Naive thymus-derived CD4-positive, alpha-beta T cell (primary cell): ENCODE results near the gene NR5A1. TPM values are rescaled to one million over a fixed set of nuclear protein-coding genes. Genes with fewer than 3 reads are reported as not detected.

Experiments used
- ATAC-seq: fragments of 150-1000 bp; cut with Tn5 transposase; 2 replicates; pipeline ENCODE4 v1.10.0; 2021; ENCODE audit warnings: mild to moderate bottlenecking, moderate library complexity
- CTCF ChIA-PET: fragments of 350-600 bp; sonication (Branson Sonifier 250); formaldehyde crosslinking; loops from one replicate; lab custom pipeline; 2021; ENCODE audit warnings: antibody characterized with exemption; lab: Charles Lee
- POLR2A ChIA-PET: fragments of 350-600 bp; sonication (Branson Sonifier 250); formaldehyde crosslinking; loops from one replicate; lab custom pipeline; 2021; ENCODE audit warnings: antibody characterized with exemption, inconsistent platforms; lab: Charles Lee
- DNase-seq, 9 donors: peaks; one replicate each; pipeline versions ENCODE4 v3.0.0 to v3.0.0-alpha.2; 2020 to 2022; ENCODE audit warnings: mixed read lengths in 1 of 9
- H3K27ac ChIP-seq: one replicate; pipeline ENCODE4 v1.7.0; 2013; ENCODE audit warnings: mild to moderate bottlenecking, low read depth, low read length, moderate library complexity
- H3K27me3 ChIP-seq, 2 donors: one replicate each; pipeline ENCODE4 v1.7.0; 2013; ENCODE audit warnings: low read length in 2 of 2, mild to moderate bottlenecking in 2 of 2, moderate library complexity in 2 of 2; ENCODE audit not compliant: control insufficient read depth in 2 of 2, insufficient read depth in 2 of 2
- H3K36me3 ChIP-seq, 3 experiments: 1 replicate in 2 of 3; 2 replicates in 1 of 3; pipeline ENCODE4 v1.7.0; 2013; ENCODE audit warnings: low read length in 3 of 3, mild to moderate bottlenecking in 3 of 3, moderate library complexity in 1 of 3; ENCODE audit not compliant: insufficient read depth in 3 of 3, control insufficient read depth in 2 of 3
- H3K4me1 ChIP-seq, 2 donors: one replicate each; pipeline ENCODE4 v1.7.0; 2013; ENCODE audit warnings: low read length in 2 of 2, mild to moderate bottlenecking in 2 of 2, moderate library complexity in 1 of 2; ENCODE audit not compliant: control insufficient read depth in 2 of 2, insufficient read depth in 2 of 2
- H3K4me3 ChIP-seq: 2 replicates; pipeline ENCODE4 v1.7.0; 2013; ENCODE audit warnings: mild to moderate bottlenecking, low read length
- H3K9me3 ChIP-seq, 3 experiments: 1 replicate in 2 of 3; 2 replicates in 1 of 3; pipeline ENCODE4 v1.7.0; 2013; ENCODE audit warnings: low read length in 3 of 3; ENCODE audit not compliant: control insufficient read depth in 2 of 3
- H3K27ac Mint-ChIP-seq, 9 donors: one replicate each; pipeline ENCODE4 v1.8.0; 2020 to 2022; ENCODE audit warnings: mixed read lengths in 9 of 9, mild to moderate bottlenecking in 8 of 9, moderate library complexity in 5 of 9, inconsistent platforms in 2 of 9
- H3K27me3 Mint-ChIP-seq, 5 donors: one replicate each; pipeline ENCODE4 v1.8.0; 2021 to 2022; ENCODE audit warnings: mixed read lengths in 5 of 5, mild to moderate bottlenecking in 1 of 5
- H3K36me3 Mint-ChIP-seq, 5 donors: one replicate each; pipeline ENCODE4 v1.8.0; 2020 to 2022; ENCODE audit warnings: mixed read lengths in 5 of 5, mild to moderate bottlenecking in 3 of 5, inconsistent platforms in 1 of 5
- H3K4me1 Mint-ChIP-seq, 7 donors: one replicate each; pipeline ENCODE4 v1.8.0; 2020 to 2022; ENCODE audit warnings: mixed read lengths in 7 of 7, mild to moderate bottlenecking in 3 of 7, inconsistent platforms in 1 of 7
- H3K4me3 Mint-ChIP-seq, 10 donors: one replicate each; pipeline ENCODE4 v1.8.0; 2020 to 2022; ENCODE audit warnings: mild to moderate bottlenecking in 10 of 10, mixed read lengths in 10 of 10, moderate library complexity in 6 of 10, inconsistent platforms in 2 of 10
- H3K9me3 Mint-ChIP-seq, 11 donors: one replicate each; pipeline ENCODE4 v1.8.0; 2020 to 2022; ENCODE audit warnings: mixed read lengths in 11 of 11, mild to moderate bottlenecking in 4 of 11, inconsistent platforms in 1 of 11, moderate library complexity in 1 of 11
- intact Hi-C, 2 donors: fragments of 100-400 bp; cut with micrococcal nuclease; formaldehyde crosslinking; loops; one replicate each; pipeline ENCODE4 v1.15.1; 2023
- polyA plus RNA-seq, 2 donors: library from polyadenylated mRNA; unstranded; fragments of 300-500 nt; fragmentation: Illumina TruSeq; gene quantifications; one replicate each; pipeline ENCODE4 v1.2.3, GENCODE V29; 2021
- total RNA-seq, 6 experiments: library from RNA in 5 of 6; stranded (reverse) in 5 of 6; gene quantifications; 1 replicate in 5 of 6; 2 replicates in 1 of 6; pipeline ENCODE4 v1.2.3 and lab custom pipeline; 2021 to 2026

The NR5A1 gene
- total and polyA plus RNA-seq, 7 experiments from 2014 or later = 0.11 TPM; not detected in 6

DNA sequence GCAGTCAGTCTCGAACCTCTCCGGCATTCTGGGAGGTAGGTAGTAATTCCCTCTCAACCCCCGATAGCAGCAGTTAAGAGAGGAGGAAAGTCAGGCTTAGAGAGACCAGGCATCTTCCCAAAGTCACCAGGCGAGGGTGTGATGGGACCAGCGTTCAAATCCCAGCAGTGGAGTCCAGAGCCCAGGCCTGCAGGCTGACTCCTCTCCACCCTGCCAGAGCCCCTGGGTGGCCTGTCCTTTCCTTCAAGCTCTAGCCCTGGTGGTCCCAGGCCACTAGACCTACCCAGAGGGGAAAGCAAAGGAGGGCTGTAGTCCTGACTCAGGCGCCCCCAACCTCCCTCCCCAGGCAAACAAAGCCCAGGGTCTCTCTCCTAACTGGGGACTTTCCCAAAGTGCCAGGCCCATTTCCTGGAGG is 4.2 kb upstream of the NR5A1 start:
- no peaks in the 10 kb centered on the region for H3K4me1 ChIP-seq
- ChIA-PET CTCF (no interaction called here), POLR2A (no interaction called here)
- no peaks in the 10 kb centered on the region for H3K27me3 ChIP-seq
- H3K4me3 ChIP-seq = no peak overlapping the region
- H3K9me3 ChIP-seq = no peaks in the 10 kb centered on the region
- no peak overlapping the region for H3K27ac ChIP-seq
- Mint-ChIP-seq H3K4me3 (no peak overlapping the region), H3K9me3 (peaks cover 0 to 1% (median 0%) of the 10 kb centered on the region in 11 donors), H3K27me3 (peaks cover 0 to 15% (median 5%) of the 10 kb centered on the region in 5 donors), H3K36me3 (no peaks in the 10 kb centered on the region), H3K27ac (no peak overlapping the region), H3K4me1 (peaks cover 0 to 10% (median 0%) of the 10 kb centered on the region in 7 donors)
- DNase-seq (no peak), ATAC-seq (no peak)
- no peaks in the 10 kb centered on the region for H3K36me3 ChIP-seq
- intact Hi-C loops = no loop called here

- Histone ChIP-seq H3K36me3 (no peaks in the 10 kb centered on the region), H3K4me3 (no peak overlapping the region), H3K27me3 (no peaks in the 10 kb centered on the region), H3K27ac (no peak overlapping the region), H3K4me1 (no peaks in the 10 kb centered on the region), H3K9me3 (no peaks in the 10 kb centered on the region)
- DNase-seq (no peak), ATAC-seq (no peak)
- CTCF ChIA-PET = no interaction called here
- Mint-ChIP-seq H3K27ac (no peak overlapping the region), H3K4me1 (peaks cover 0 to 10% (median 0%) of the 10 kb centered on the region in 7 donors), H3K9me3 (peaks cover 0 to 1% (median 0%) of the 10 kb centered on the region in 11 donors), H3K27me3 (peaks cover 0 to 18% (median 5%) of the 10 kb centered on the region in 5 donors), H3K4me3 (no peak overlapping the region), H3K36me3 (no peaks in the 10 kb centered on the region)
- intact Hi-C loops = no loop called here
- POLR2A ChIA-PET = no interaction called here
Measured at GRCh38 chr9:124510650-124511425, 3.6 kb upstream of the NR5A1 start.

DNA sequence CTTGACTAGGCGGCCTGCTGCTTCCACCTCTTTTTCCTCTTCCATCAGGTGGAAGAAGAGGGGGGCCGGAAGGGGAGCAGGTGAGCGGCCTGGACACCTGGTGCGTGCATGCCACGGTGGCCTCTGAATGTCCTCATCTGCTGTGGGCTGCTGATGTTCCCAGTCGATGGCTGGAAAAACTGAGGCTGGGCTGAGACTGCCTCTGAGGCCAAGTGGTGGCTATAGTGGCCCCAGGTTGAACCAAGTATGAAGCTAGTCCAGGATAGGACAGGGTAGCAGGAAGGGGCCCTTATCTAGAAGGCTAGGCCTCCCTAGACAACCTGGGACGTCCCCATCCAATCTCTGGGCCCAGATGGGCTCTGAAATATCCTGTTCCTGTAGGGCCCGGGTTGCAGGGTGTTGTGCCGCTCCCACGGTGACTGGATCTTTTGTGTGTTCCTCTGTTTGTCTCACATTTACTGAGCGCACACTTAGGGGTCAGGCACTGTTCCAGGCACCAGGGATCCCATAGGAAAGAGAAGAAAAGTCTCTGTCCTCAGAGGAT is 753 bp upstream of the NR5A1 start:
- H3K4me3 Mint-ChIP-seq = no peak overlapping the region
- peaks cover 0 to 5% (median 0%) of the 10 kb centered on the region in 5 donors for H3K36me3 Mint-ChIP-seq
- H3K27me3 ChIP-seq = peaks cover 0 to 9% of the 10 kb centered on the region in 2 donors
- no peak overlapping the region for H3K27ac ChIP-seq
- peaks cover 6 to 13% (median 7%) of the 10 kb centered on the region in 7 donors for H3K4me1 Mint-ChIP-seq
- no peak for DNase-seq
- H3K27me3 Mint-ChIP-seq = peaks cover 13 to 28% (median 21%) of the 10 kb centered on the region in 5 donors
- POLR2A ChIA-PET = no interaction called here
- no peak overlapping the region for H3K27ac Mint-ChIP-seq
- CTCF ChIA-PET = no interaction called here
- H3K9me3 ChIP-seq = no peaks in the 10 kb centered on the region
- ATAC-seq = no peak
- H3K36me3 ChIP-seq = no peaks in the 10 kb centered on the region
- intact Hi-C loops = no loop called here
- peaks cover 0 to 4% (median 0%) of the 10 kb centered on the region in 11 donors for H3K9me3 Mint-ChIP-seq
- H3K4me3 ChIP-seq = no peak overlapping the region
- no peaks in the 10 kb centered on the region for H3K4me1 ChIP-seq

DNA sequence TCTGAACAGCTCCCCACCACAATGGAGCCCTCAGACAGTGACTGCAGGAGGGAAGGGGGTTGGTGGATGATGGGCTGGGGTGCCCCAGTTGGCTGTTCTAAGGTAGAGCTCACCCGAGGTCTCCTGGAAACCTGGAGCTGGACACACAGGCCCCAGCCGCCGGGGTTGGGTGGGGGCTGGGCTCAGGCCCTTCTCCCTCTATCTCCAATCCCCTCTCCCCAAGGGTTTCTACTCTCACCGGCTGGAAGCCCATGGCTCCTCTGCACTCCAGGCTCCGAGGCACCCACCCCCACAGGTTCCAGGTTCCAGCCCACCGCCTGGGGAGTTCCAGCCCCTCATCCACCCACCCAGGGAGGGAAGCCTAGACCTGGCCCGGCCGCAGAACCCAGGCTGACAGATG is 766 bp downstream of the NR5A1 start:
- Histone ChIP-seq H3K36me3 (no peaks in the 10 kb centered on the region), H3K27me3 (peaks cover 0 to 9% of the 10 kb centered on the region in 2 donors), H3K4me3 (no peak overlapping the region), H3K4me1 (no peaks in the 10 kb centered on the region), H3K9me3 (no peaks in the 10 kb centered on the region), H3K27ac (no peak overlapping the region)
- no peak for DNase-seq
- CTCF ChIA-PET = no interaction called here
- ATAC-seq = no peak
- peaks cover 0 to 4% (median 0%) of the 10 kb centered on the region in 11 donors for H3K9me3 Mint-ChIP-seq
- peaks cover 12 to 36% (median 25%) of the 10 kb centered on the region in 5 donors for H3K27me3 Mint-ChIP-seq
- POLR2A ChIA-PET = no interaction called here
- intact Hi-C loops = no loop called here
- H3K36me3 Mint-ChIP-seq = peaks cover 0 to 5% (median 0%) of the 10 kb centered on the region in 5 donors
- H3K27ac Mint-ChIP-seq = no peak overlapping the region
- H3K4me1 Mint-ChIP-seq = peaks cover 6 to 12% (median 7%) of the 10 kb centered on the region in 7 donors
- H3K4me3 Mint-ChIP-seq = no peak overlapping the region

- ChIA-PET POLR2A (no interaction called here), CTCF (no interaction called here)
- Mint-ChIP-seq H3K9me3 (peaks cover 0 to 4% (median 0%) of the 10 kb centered on the region in 11 donors), H3K36me3 (peaks cover 0 to 5% (median 0%) of the 10 kb centered on the region in 5 donors), H3K4me3 (peak overlapping the region in 3 of 10 donors; percentile 25 to 54 (median 47)), H3K27me3 (peaks cover 12 to 37% (median 25%) of the 10 kb centered on the region in 5 donors), H3K4me1 (peaks cover 6 to 12% (median 7%) of the 10 kb centered on the region in 7 donors), H3K27ac (no peak overlapping the region)
- Histone ChIP-seq H3K9me3 (no peaks in the 10 kb centered on the region), H3K27ac (no peak overlapping the region), H3K4me3 (no peak overlapping the region), H3K4me1 (no peaks in the 10 kb centered on the region), H3K27me3 (peaks cover 0 to 9% of the 10 kb centered on the region in 2 donors), H3K36me3 (no peaks in the 10 kb centered on the region)
- no peak for DNase-seq
- ATAC-seq = no peak
- intact Hi-C loops = no loop called here
Measured at GRCh38 chr9:124505901-124506346, 1.3 kb downstream of the NR5A1 start.

DNA sequence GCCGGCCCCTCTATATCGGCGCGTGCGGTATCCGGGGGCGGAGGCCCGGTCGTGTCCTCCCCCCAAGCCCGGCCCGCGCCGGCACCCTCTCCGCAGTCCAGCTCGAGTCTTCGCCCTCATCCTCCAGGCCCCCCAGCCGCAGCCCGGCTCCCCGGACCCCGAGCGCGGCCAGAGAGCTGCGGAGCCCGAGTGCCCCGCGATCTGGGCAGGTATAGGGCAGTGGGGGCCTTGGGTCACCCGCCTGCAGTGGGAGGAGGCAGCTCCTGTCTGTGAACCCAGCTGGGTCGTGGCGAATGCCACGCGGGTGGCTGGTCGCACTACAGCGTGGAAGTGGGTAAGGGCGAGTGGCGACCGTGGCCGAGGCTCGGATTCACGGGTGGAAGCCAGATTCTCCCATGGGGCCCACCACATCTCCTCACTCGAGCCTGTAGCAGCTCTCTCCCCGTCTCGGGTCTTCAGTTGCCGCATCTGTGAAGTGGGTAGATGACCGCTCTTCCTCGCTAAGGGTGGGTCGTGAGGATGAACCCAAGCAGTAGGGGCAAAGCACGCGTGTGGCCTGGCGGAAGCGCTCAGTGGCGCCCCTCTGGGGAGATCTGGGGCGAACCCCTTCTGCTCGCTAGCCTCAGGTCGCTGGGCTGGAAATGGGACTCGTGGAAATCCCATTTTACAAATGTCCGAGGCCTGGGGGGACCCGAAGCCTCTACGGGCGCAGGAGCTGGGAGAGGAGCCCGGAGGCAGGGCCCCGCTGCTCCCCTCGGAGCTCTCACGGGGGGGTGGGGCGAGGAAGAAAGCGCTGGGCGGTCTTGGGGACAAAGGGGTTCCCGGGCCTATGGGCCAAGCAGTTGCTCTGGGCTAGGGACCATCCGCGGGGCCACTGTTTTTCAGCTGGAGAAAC is 1.9 kb downstream of the NR5A1 start:
- Mint-ChIP-seq H3K27me3 (peaks cover 12 to 39% (median 25%) of the 10 kb centered on the region in 5 donors), H3K9me3 (peaks cover 0 to 4% (median 0%) of the 10 kb centered on the region in 11 donors), H3K4me1 (peaks cover 6 to 12% (median 7%) of the 10 kb centered on the region in 7 donors), H3K4me3 (peak overlapping the region in 8 of 10 donors; percentile 12 to 61 (median 46)), H3K36me3 (peaks cover 0 to 5% (median 0%) of the 10 kb centered on the region in 5 donors), H3K27ac (no peak overlapping the region)
- intact Hi-C loops = no loop called here
- ChIA-PET POLR2A (no interaction called here), CTCF (no interaction called here)
- H3K36me3 ChIP-seq = no peaks in the 10 kb centered on the region
- no peak overlapping the region for H3K27ac ChIP-seq
- ATAC-seq = no peak
- H3K4me1 ChIP-seq = no peaks in the 10 kb centered on the region
- H3K27me3 ChIP-seq = peaks cover 0 to 9% of the 10 kb centered on the region in 2 donors
- no peaks in the 10 kb centered on the region for H3K9me3 ChIP-seq
- no peak for DNase-seq
- H3K4me3 ChIP-seq = no peak overlapping the region
